GM12878 (cell line): ENCODE results near the gene TOMM34. TPM values are rescaled to one million over a fixed set of nuclear protein-coding genes. Genes with fewer than 3 reads are reported as not detected.

Source experiments
- ATAC-seq: fragments of 200-7000 bp; cut with Tn5 transposase; 3 replicates; pipeline ENCODE4 v1.9.1; 2020; ENCODE audit warnings: mild to moderate bottlenecking, moderate library complexity
- BruUV-seq: library from RNA; stranded (reverse); fragments of 400-500 nt; replicated peaks from 2 replicates; lab custom pipeline; 2021; lab: Mats Ljungman, UMichigan
- CTCF ChIA-PET: fragments of 300-600 bp; sonication (Branson Sonifier 250); formaldehyde crosslinking; extraction: SDS; loops from one replicate; lab custom pipeline; 2021; ENCODE audit warnings: inconsistent platforms; lab: Yijun Ruan, JAX
- POLR2A ChIA-PET: fragments of 350-600 bp; formaldehyde crosslinking; extraction: SDS; loops from one replicate; lab custom pipeline; 2021; ENCODE audit warnings: inconsistent platforms; lab: Charles Lee
- RAD21 ChIA-PET: fragments of 300-600 bp; sonication (Branson Sonifier 250); formaldehyde crosslinking; loops from one replicate; lab custom pipeline; 2023; ENCODE audit warnings: antibody characterized with exemption; ENCODE audit not compliant: unreplicated experiment; lab: Charles Lee
- SMC1A ChIA-PET: fragments of 300-600 bp; sonication (Branson Sonifier 250); formaldehyde crosslinking; loops from one replicate; lab custom pipeline; 2023; ENCODE audit not compliant: unreplicated experiment, uncharacterized antibody; lab: Charles Lee
- DNase-seq: peaks from one replicate; pipeline ENCODE4 v3.0.0-alpha.2; 2011; ENCODE audit warnings: low read depth, low spot score
- FAIRE-seq: peaks from 3 replicates; lab custom pipeline; 2011; peaks lifted over from hg19 to GRCh38; lab: Jason Lieb, UNC
- H2AFZ ChIP-seq: 2 replicates; pipeline ENCODE4 v1.6.0; 2011; ENCODE audit warnings: low read depth, low read length, control low read depth; ENCODE audit not compliant: control insufficient read depth
- H3K27ac ChIP-seq: 2 replicates; pipeline ENCODE4 v1.5.1; 2011; ENCODE audit warnings: control low read depth; ENCODE audit not compliant: control insufficient read depth, insufficient read depth
- H3K27me3 ChIP-seq, 2 experiments: replicated peaks in 1 of 2; 2 replicates each; pipeline versions ENCODE4 v1.6.0 to v1.6.1; 2011; ENCODE audit warnings: low read length in 1 of 2; ENCODE audit not compliant: control insufficient read depth in 2 of 2, insufficient read depth in 2 of 2
- H3K36me3 ChIP-seq, 2 experiments: 2 replicates each; pipeline ENCODE4 v1.5.1; 2011; ENCODE audit warnings: low read length in 1 of 2; ENCODE audit not compliant: control insufficient read depth in 2 of 2, insufficient read depth in 2 of 2
- H3K4me1 ChIP-seq: 2 replicates; pipeline ENCODE4 v1.6.1; 2011; ENCODE audit warnings: mild to moderate bottlenecking, low read length, moderate library complexity, mixed read lengths; ENCODE audit not compliant: control insufficient read depth, insufficient read depth
- H3K4me2 ChIP-seq: 2 replicates; pipeline ENCODE4 v1.6.0; 2011; ENCODE audit warnings: control low read depth; ENCODE audit not compliant: control insufficient read depth, insufficient read depth
- H3K4me3 ChIP-seq: fragments of 200-600 bp; sonication (generic); 2 replicates; pipeline ENCODE4 v1.5.1; 2016
- H3K79me2 ChIP-seq: 2 replicates; pipeline ENCODE4 v1.6.0; 2011; ENCODE audit warnings: low read length; ENCODE audit not compliant: control insufficient read depth, insufficient read depth
- H3K9ac ChIP-seq: 2 replicates; pipeline ENCODE4 v1.8.0; 2011; ENCODE audit warnings: low read length, control low read depth, mixed read lengths; ENCODE audit not compliant: control insufficient read depth, insufficient read depth
- H3K9me3 ChIP-seq: replicated peaks from 3 replicates; pipeline ENCODE4 v1.5.1; 2011; ENCODE audit warnings: mild to moderate bottlenecking, low read length; ENCODE audit not compliant: control insufficient read depth, insufficient read depth
- H4K20me1 ChIP-seq: 2 replicates; pipeline ENCODE4 v1.6.0; 2011; ENCODE audit not compliant: control insufficient read depth, insufficient read depth
- BMI1 ChIP-seq: fragments of 450-650 bp; IDR thresholded peaks from 2 replicates; pipeline ENCODE4 v1.6.1; 2016; ENCODE audit warnings: mild to moderate bottlenecking, moderate library complexity, borderline replicate concordance
- BRCA1 ChIP-seq: IDR thresholded peaks from 2 replicates; pipeline ENCODE4 v1.6.1; 2011; ENCODE audit warnings: low read depth, low read length, improper control_type of control experiment
- CHD4 ChIP-seq: fragments of 200-600 bp; sonication (generic); IDR thresholded peaks from 2 replicates; pipeline ENCODE4 v1.6.1; 2016; ENCODE audit warnings: mild to moderate bottlenecking
- CREB1 ChIP-seq: IDR thresholded peaks from 2 replicates; pipeline ENCODE4 v1.6.1; 2012; ENCODE audit warnings: low read depth, mild to moderate bottlenecking, inconsistent platforms
- CREM ChIP-seq: IDR thresholded peaks from 2 replicates; pipeline ENCODE4 v1.6.1; 2014; ENCODE audit warnings: antibody characterized with exemption, low read depth
- EED ChIP-seq: sonication (generic); IDR thresholded peaks from 2 replicates; pipeline ENCODE4 v1.6.1; 2016; ENCODE audit warnings: antibody characterized with exemption, low read depth
- ETV6 ChIP-seq, 2 experiments: fragments of 450-650 bp in 1 of 2; IDR thresholded peaks in 1 of 2; conservative IDR thresholded peaks in 1 of 2; 2 replicates each; pipeline ENCODE4 v1.6.1; 2014; ENCODE audit warnings: antibody characterized with exemption in 1 of 2, borderline replicate concordance in 1 of 2, low read depth in 1 of 2, mild to moderate bottlenecking in 1 of 2, moderate library complexity in 1 of 2
- JUNB ChIP-seq: IDR thresholded peaks from 2 replicates; pipeline ENCODE4 v1.6.1; 2016; ENCODE audit warnings: antibody characterized with exemption, mild to moderate bottlenecking
- MYC ChIP-seq: IDR thresholded peaks from 2 replicates; pipeline ENCODE4 v1.6.1; 2011; ENCODE audit warnings: mild to moderate bottlenecking, low read length, moderate library complexity, inconsistent platforms; ENCODE audit not compliant: insufficient read depth, insufficient replicate concordance, insufficient read length, severe bottlenecking
- NR2F1 ChIP-seq: fragments of 450-650 bp; conservative IDR thresholded peaks from 2 replicates; pipeline ENCODE4 v1.6.1; 2017; ENCODE audit warnings: mild to moderate bottlenecking
- POLR2AphosphoS2 ChIP-seq: IDR thresholded peaks from 2 replicates; pipeline ENCODE4 v1.6.1; 2011; ENCODE audit warnings: low read depth, mild to moderate bottlenecking, low read length, improper control_type of control experiment, moderate library complexity
- RB1 ChIP-seq: fragments of 450-650 bp; formaldehyde crosslinking; IDR thresholded peaks from 2 replicates; pipeline ENCODE4 v1.6.1; 2017; ENCODE audit warnings: mild to moderate bottlenecking, borderline replicate concordance
- RUNX3 ChIP-seq: IDR thresholded peaks from 2 replicates; pipeline ENCODE4 v1.6.1; 2012; ENCODE audit warnings: low read length, inconsistent platforms
- SUPT20H ChIP-seq: IDR thresholded peaks from 2 replicates; pipeline ENCODE4 v1.6.1; 2011; ENCODE audit warnings: low read depth, mild to moderate bottlenecking, low read length, moderate library complexity, borderline replicate concordance; ENCODE audit not compliant: control insufficient read depth
- TAF1 ChIP-seq: IDR thresholded peaks from 2 replicates; pipeline ENCODE4 v1.6.1; 2011; ENCODE audit warnings: mild to moderate bottlenecking, low read depth, low read length, borderline replicate concordance
- TBL1XR1 ChIP-seq: IDR thresholded peaks from 2 replicates; pipeline ENCODE4 v1.6.1; 2012; ENCODE audit warnings: low read depth, low read length, improper control_type of control experiment
- TCF3 ChIP-seq: IDR thresholded peaks from 2 replicates; pipeline ENCODE4 v1.6.1; 2012; ENCODE audit warnings: low read depth, mild to moderate bottlenecking, low read length, borderline replicate concordance; ENCODE audit not compliant: insufficient read depth
- ZNF24 ChIP-seq: fragments of 450-650 bp; IDR thresholded peaks from 2 replicates; pipeline ENCODE4 v1.6.1; 2017; ENCODE audit warnings: antibody characterized with exemption, mild to moderate bottlenecking
- WGBS: methylation state at CpG from one replicate; pipeline ENCODE4 v1.1.6; 2016; ENCODE audit warnings: low lambda C conversion rate; ENCODE audit not compliant: insufficient replicate concordance, insufficient coverage; ENCODE audit errors: missing lambda C conversion rate; 5-methylcytosine and 5-hydroxymethylcytosine counted together
- in situ Hi-C: fragments of 300-500 bp; cut with MboI; formaldehyde crosslinking; loops from 9 replicates; pipeline ENCODE4 v1.14.3; 2018; ENCODE audit warnings: mixed read lengths
- intact Hi-C: fragments of 100-400 bp; cut with micrococcal nuclease; formaldehyde crosslinking; loops from one replicate; pipeline ENCODE4 v1.14.2; 2022; ENCODE audit not compliant: unreplicated experiment
- polyA plus RNA-seq, 11 experiments: library from polyadenylated mRNA; depleted of rRNA in 4 of 11; unstranded in 6 of 11; stranded (reverse) in 5 of 11; fragments of >200 nt; fragmentation: Nextera tagmentation in 4 of 11; fragmentation: Illumina TruSeq in 1 of 11; extraction: Ambion mirVana in 4 of 11; extraction: Trizol in 1 of 11; gene quantifications; 1 replicate in 1 of 11; 2 replicates in 10 of 11; pipeline versions ENCODE4 v1.2.1 to v1.2.3, GENCODE V29; 2011 to 2016; ENCODE audit warnings: inconsistent platforms in 2 of 11, missing spikeins in 2 of 11, low read depth in 1 of 11
- total RNA-seq, 4 experiments: library from RNA; depleted of rRNA in 3 of 4; stranded (reverse); fragments of >200 nt in 3 of 4; fragmentation: Illumina TruSeq in 1 of 4; extraction: Trizol in 1 of 4; gene quantifications; 2 replicates each; pipeline versions ENCODE4 v1.2.1 to v1.2.3, GENCODE V29; 2013 to 2021
- TF ChIP-seq, protein P1 (sequence below): IDR thresholded peaks from 2 replicates; pipeline ENCODE4 v1.6.1; 2011; ENCODE audit warnings: mild to moderate bottlenecking, low read depth, low read length, moderate library complexity; ENCODE audit not compliant: insufficient replicate concordance
- TF ChIP-seq, protein P2 (sequence below), 3 experiments: IDR thresholded peaks in 2 of 3; conservative IDR thresholded peaks in 1 of 3; 2 replicates each; pipeline ENCODE4 v1.5.1; 2011; ENCODE audit warnings: low read depth in 3 of 3, low read length in 3 of 3, mild to moderate bottlenecking in 3 of 3, control low read depth in 2 of 3, moderate library complexity in 2 of 3, inconsistent platforms in 1 of 3, mixed read lengths in 1 of 3; ENCODE audit not compliant: control insufficient read depth in 2 of 3, insufficient read depth in 1 of 3; ENCODE audit errors: extremely low read depth in 1 of 3

TOMM34 gene
- total and polyA plus RNA-seq, 10 of the 15 experiments (the other 5 are each of a cell fraction or from before 2014, with no cell fraction given), result 14.0 to 73.8 (median 43.9) TPM

DNA sequence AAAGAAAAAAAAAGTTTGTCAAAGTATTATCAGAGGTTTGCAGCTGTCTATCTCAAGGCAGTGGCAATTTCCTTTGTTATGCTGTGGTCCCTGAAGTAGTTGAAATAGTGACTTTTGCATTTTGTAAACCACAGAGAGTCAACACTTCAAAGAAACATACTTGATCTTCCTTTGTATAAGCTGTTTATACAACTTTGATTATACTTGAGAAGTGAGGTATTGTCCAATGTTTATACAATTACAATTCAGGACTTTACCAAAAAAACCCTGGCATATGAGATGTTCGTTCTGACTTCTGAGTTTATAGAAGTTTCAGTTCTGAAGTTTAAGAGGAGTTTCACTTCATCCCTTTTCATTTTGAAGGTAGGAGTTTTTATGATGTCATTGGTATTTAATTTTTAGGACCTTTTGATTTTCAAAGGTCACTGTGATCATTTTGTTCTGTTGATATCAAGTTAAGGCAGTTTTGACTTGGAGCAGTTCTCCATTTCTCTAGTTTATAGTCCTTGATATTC lies 10.1 kb upstream of the TOMM34 start (continued):
- TF ChIP-seq CREM (peak; percentile 49; the same call in 1 of the 2 replicates), RUNX3 (peak; percentile 61), CREB1 (0 out of 2 replicates have a peak, but pooled peaks have one; percentile 49), ZNF24 (0 out of 2 replicates have a peak, but pooled peaks have one; percentile 59), TAF1 (no peak), BRCA1 (no peak), MYC (no peak), SUPT20H (no peak), CHD4 (no peak), NR2F1 (peak; percentile 75)
- TF ChIP-seq, protein P1, sequence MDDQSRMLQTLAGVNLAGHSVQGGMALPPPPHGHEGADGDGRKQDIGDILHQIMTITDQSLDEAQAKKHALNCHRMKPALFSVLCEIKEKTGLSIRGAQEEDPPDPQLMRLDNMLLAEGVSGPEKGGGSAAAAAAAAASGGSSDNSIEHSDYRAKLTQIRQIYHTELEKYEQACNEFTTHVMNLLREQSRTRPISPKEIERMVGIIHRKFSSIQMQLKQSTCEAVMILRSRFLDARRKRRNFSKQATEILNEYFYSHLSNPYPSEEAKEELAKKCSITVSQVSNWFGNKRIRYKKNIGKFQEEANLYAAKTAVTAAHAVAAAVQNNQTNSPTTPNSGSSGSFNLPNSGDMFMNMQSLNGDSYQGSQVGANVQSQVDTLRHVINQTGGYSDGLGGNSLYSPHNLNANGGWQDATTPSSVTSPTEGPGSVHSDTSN, result no peak

DNA sequence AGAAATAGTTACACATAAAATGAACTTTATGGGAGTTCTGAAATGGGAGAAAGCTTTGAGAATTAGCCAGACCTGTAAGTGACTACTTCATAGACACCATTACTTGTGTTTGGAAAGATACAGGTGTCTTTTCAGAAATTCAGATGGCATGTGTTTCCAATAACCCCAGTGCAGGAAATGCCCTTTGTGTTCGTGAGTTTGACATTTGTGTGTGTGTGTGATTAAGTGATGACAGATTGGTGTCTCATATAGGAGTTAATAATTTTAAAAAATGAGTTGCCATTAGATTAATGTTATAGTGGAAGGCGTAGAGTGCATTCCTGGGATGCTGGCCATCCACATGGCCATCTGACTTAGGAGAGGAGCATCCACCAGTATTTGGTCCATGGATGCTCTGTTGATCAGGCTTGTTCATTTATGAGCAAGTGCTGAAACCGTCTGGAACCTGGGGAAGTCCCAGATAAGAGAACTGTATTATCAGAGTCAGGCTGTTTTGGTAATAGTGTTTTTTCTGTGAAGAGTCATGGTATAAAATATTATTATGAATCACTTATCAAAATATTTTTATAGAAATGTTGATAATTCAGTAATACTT lies 9.2 kb upstream of the TOMM34 start:
- Histone ChIP-seq H3K4me3 (peak overlapping the region; percentile 95), H3K4me1 (peaks cover 3% of the 10 kb centered on the region)
- ATAC-seq, result peak; percentile 39
- TF ChIP-seq, protein P2, sequence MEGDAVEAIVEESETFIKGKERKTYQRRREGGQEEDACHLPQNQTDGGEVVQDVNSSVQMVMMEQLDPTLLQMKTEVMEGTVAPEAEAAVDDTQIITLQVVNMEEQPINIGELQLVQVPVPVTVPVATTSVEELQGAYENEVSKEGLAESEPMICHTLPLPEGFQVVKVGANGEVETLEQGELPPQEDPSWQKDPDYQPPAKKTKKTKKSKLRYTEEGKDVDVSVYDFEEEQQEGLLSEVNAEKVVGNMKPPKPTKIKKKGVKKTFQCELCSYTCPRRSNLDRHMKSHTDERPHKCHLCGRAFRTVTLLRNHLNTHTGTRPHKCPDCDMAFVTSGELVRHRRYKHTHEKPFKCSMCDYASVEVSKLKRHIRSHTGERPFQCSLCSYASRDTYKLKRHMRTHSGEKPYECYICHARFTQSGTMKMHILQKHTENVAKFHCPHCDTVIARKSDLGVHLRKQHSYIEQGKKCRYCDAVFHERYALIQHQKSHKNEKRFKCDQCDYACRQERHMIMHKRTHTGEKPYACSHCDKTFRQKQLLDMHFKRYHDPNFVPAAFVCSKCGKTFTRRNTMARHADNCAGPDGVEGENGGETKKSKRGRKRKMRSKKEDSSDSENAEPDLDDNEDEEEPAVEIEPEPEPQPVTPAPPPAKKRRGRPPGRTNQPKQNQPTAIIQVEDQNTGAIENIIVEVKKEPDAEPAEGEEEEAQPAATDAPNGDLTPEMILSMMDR (IDR thresholded peaks at IDR 0.05 in 2 of 3, conservative IDR thresholded peaks at IDR 0.05 in 1 of 3; ENCODE audit: control insufficient read depth in 2 of 3, extremely low read depth in 1 of 3, insufficient read depth in 1 of 3, low read depth in 3 of 3, low read length in 3 of 3), result no peak
- no peak for TF ChIP-seq BMI1
- 0 out of 2 replicates have a peak, but pooled peaks have one; percentile 23 for TF ChIP-seq TBL1XR1
- no peak for TF ChIP-seq POLR2AphosphoS2
- no peak for TF ChIP-seq ETV6 (conservative IDR thresholded peaks at IDR 0.05 in 1 of 2, IDR thresholded peaks at IDR 0.05 in 1 of 2; ENCODE audit: borderline replicate concordance in 1 of 2, low read depth in 1 of 2)
- TF ChIP-seq JUNB, result no peak
- TF ChIP-seq TCF3, result no peak
- TF ChIP-seq EED, result peak; percentile 73
- no peak for TF ChIP-seq CREB1
- no peak for TF ChIP-seq RB1

More for the DNA sequence above, 9.2 kb upstream of the TOMM34 start:
- H3K27me3 ChIP-seq, result no peaks in the 10 kb centered on the region
- H3K9me3 ChIP-seq, result no peaks in the 10 kb centered on the region
- H3K9ac ChIP-seq, result peak overlapping the region; percentile 46
- RAD21 ChIA-PET, result interaction anchor here (3.2 to 3.8 kb wide), 2 partner anchors 9 to 21 kb away, joined by 10 to 24 read pairs; no protein-coding TSS in a partner anchor
- peak overlapping the region; percentile 95 for H3K27ac ChIP-seq
- SMC1A ChIA-PET, result interaction anchor here (0.9 to 3.1 kb wide), 3 partner anchors 9 to 27 kb away, joined by 3 to 18 read pairs (median 3); no protein-coding TSS in a partner anchor
- DNase-seq (no peak), FAIRE-seq (no peak)
- in situ Hi-C loops, result no loop called here
- peaks cover 84% of the 10 kb centered on the region for H3K79me2 ChIP-seq
- WGBS, result 7% methylated on average over 3 of the region's 3 CpGs
- no peak overlapping the region for H2AFZ ChIP-seq
- peak overlapping the region; percentile 97 for H3K4me2 ChIP-seq
- BruUV-seq, result no TSS peak
- POLR2A ChIA-PET, result interaction anchor here (5.7 kb wide), 1 partner anchor 9 kb away, joined by 48 read pairs; no protein-coding TSS in a partner anchor
- intact Hi-C loops, result no loop called here
- CTCF ChIA-PET, result interaction anchor here (1.5 to 3.0 kb wide), 2 partner anchors 9 to 42 kb away, joined by 5 to 7 read pairs; no protein-coding TSS in a partner anchor
- H4K20me1 ChIP-seq, result no peaks in the 10 kb centered on the region
- peaks cover 2 to 12% of the 10 kb centered on the region in 2 experiments; a peak in 3 of 4 replicates for H3K36me3 ChIP-seq
